GM19452 (cell line): ENCODE measurements around the gene LIPM.

Experiments
- ATAC-seq: cut with Tn5 transposase; IDR thresholded peaks from one replicate; pipeline ENCODE4 v1.9.1; 2021; ENCODE audit not compliant: unreplicated experiment

Gene LIPM

GRCh38 chr10:88800152-88801125 lies 2.1 kb upstream of the LIPM start:
- no peak for ATAC-seq

- no peak for ATAC-seq
These were observed 1.1 kb downstream of the LIPM start for GRCh38 chr10:88803641-88804040.

- ATAC-seq, result no peak
These were observed 1.7 kb downstream of the LIPM start for GRCh38 chr10:88804083-88804812.

- no peak for ATAC-seq
These were observed 2.8 kb downstream of the LIPM start for GRCh38 chr10:88805361-88805760.

- no peak for ATAC-seq
These were observed 3.4 kb downstream of the LIPM start for GRCh38 chr10:88805924-88806323.

- ATAC-seq, result no peak
These were observed 7.1 kb downstream of the LIPM start for GRCh38 chr10:88809621-88810020.

GRCh38 chr10:88810196-88810961 lies 7.8 kb downstream of the LIPM start:
- peak; percentile 67 for ATAC-seq

GRCh38 chr10:88813200-88813599 lies 10.7 kb downstream of the LIPM start:
- no peak for ATAC-seq

GRCh38 chr10:88819290-88819689 lies 16.8 kb downstream of the LIPM start:
- ATAC-seq, result no peak

- ATAC-seq, result no peak
These were observed 18.3 kb downstream of the LIPM start for GRCh38 chr10:88820748-88821401.

GRCh38 chr10:88826388-88826787 lies 23.9 kb downstream of the LIPM start:
- no peak for ATAC-seq

GRCh38 chr10:88827671-88828070 lies 25.1 kb downstream of the LIPM start:
- ATAC-seq, result no peak

GRCh38 chr10:88828310-88828709 lies 25.8 kb downstream of the LIPM start:
- ATAC-seq, result no peak

GRCh38 chr10:88830643-88831268 lies 28.2 kb downstream of the LIPM start:
- no peak for ATAC-seq

- no peak for ATAC-seq
These were observed 29.2 kb downstream of the LIPM start for GRCh38 chr10:88831709-88832108.

GRCh38 chr10:88832376-88832775 lies 29.8 kb downstream of the LIPM start:
- no peak for ATAC-seq

GRCh38 chr10:88833156-88833555 lies 30.6 kb downstream of the LIPM start:
- no peak for ATAC-seq

- ATAC-seq, result no peak
These were observed 31.2 kb downstream of the LIPM start for GRCh38 chr10:88833723-88834122.

- peak; percentile 79 for ATAC-seq
These were observed 32.8 kb downstream of the LIPM start for GRCh38 chr10:88835096-88835909.

GRCh38 chr10:88835910-88836221 lies 33.3 kb downstream of the LIPM start:
- ATAC-seq, result peak; percentile 36
